NCI-H2196 treated with DMSO at 0.1 percent for 48 hours (cell line): Measurements from ENCODE around the gene TOB2.
"Not testable (repeated sequence)": the region's sequence is repeated elsewhere in the genome, so short reads cannot be mapped to it uniquely, and the experiment has no call there.

ENCODE experiments used
- DNase-seq: peaks from one replicate; lab custom pipeline; 2025; ENCODE audit not compliant: unreplicated experiment; lab: John Stamatoyannopoulos, UW

TOB2 gene

GRCh38 chr22:41429951-41430332 lies 16.7 kb downstream of the TOB2 start:
- no peak for DNase-seq

GRCh38 chr22:41429232-41429950 lies 17.2 kb downstream of the TOB2 start:
- no peak for DNase-seq

GRCh38 chr22:41425660-41426365 lies 20.8 kb downstream of the TOB2 start:
- no peak for DNase-seq

GRCh38 chr22:41418717-41419116 lies 27.9 kb downstream of the TOB2 start:
- DNase-seq, result no peak

- DNase-seq, result peak; percentile 73
These were observed 28.8 kb downstream of the TOB2 start for GRCh38 chr22:41417622-41418390.

- DNase-seq, result no peak
These were observed 31.0 kb downstream of the TOB2 start for GRCh38 chr22:41415554-41415953.

GRCh38 chr22:41411021-41411851 lies 35.4 kb downstream of the TOB2 start:
- no peak for DNase-seq

- DNase-seq, result no peak
These were observed 36.3 kb downstream of the TOB2 start for GRCh38 chr22:41410311-41410751.

GRCh38 chr22:41408665-41409064 lies 37.9 kb downstream of the TOB2 start:
- no peak for DNase-seq

- DNase-seq, result no peak
These were observed 39.2 kb downstream of the TOB2 start for GRCh38 chr22:41407433-41407832.

- no peak for DNase-seq
These were observed 40.2 kb downstream of the TOB2 start for GRCh38 chr22:41406410-41406809.

- no peak for DNase-seq
These were observed 41.0 kb downstream of the TOB2 start for GRCh38 chr22:41405588-41405987.

- DNase-seq, result peak; percentile 98
These were observed 42.9 kb downstream of the TOB2 start for GRCh38 chr22:41403532-41404318.

GRCh38 chr22:41402851-41403250 lies 43.8 kb downstream of the TOB2 start:
- not testable (repeated sequence) for DNase-seq

GRCh38 chr22:41401781-41402648 lies 44.6 kb downstream of the TOB2 start:
- peak; percentile 70 for DNase-seq

GRCh38 chr22:41398921-41399320 lies 47.7 kb downstream of the TOB2 start:
- DNase-seq, result no peak

GRCh38 chr22:41397143-41397811 lies 49.3 kb downstream of the TOB2 start:
- no peak for DNase-seq

GRCh38 chr22:41395531-41396240 lies 50.9 kb downstream of the TOB2 start:
- no peak for DNase-seq
